NCI-H1694 (cell line): Measurements from ENCODE around the gene LYRM9.
"Not testable (repeated sequence)": the region's sequence is repeated elsewhere in the genome, so short reads cannot be mapped to it uniquely, and the experiment has no call there.

ENCODE experiments used
- DNase-seq: peaks from one replicate; lab custom pipeline; 2025; lab: John Stamatoyannopoulos, UW

The LYRM9 gene

DNA sequence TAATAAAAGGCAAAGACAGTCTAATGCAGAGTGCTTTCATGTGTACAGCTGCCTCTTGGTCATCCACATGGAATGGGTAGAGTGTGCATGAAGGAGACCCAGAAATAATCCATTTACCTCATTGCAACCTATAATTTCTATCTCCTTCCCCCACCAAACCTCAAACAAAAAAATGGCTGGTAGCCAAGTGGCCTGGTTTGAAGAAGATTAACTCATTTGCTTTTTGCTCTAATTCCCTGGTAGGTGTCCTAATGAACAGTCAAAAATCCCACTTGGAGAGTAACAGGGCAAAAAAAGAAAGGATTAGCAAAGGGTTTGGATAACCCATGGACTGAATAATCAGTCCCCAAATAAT lies 13.0 kb upstream of the LYRM9 start:
- DNase-seq = no peak

DNA sequence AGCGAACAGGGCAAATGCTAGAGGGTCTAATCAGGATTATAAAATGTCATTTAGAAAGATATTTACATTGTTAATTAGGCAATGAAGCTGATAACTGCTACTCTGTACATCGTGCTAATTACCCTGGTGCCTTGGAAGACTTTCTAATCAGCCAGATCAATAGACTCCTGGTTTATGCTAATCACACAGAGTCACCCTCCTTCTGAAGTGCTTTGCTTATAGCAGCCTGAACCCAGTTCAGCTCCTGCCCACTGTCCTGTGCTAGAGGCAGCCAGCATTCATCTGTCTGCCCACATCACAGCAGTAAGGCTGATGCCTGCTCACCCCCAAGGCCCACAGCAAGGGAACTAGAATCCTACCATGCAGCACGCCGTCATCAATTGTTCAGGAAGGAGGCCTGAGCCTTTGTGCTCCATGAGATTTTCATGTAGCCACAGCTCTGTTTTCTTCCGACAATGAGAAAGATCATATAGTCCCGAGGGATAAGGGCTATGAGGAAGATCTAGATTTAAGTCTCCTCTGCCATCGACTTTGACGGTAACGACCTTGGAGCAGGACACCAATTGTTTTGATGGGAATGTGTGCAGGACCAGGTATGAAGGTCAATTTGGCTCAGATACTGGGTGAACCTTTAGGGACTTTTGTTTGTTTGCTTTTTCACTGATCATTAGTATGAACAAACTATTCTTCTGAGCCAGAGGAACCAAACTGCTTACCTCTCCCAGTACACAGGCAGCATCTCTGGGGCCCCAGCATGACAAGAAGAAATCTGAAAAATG lies 12.5 kb upstream of the LYRM9 start:
- DNase-seq = no peak

DNA sequence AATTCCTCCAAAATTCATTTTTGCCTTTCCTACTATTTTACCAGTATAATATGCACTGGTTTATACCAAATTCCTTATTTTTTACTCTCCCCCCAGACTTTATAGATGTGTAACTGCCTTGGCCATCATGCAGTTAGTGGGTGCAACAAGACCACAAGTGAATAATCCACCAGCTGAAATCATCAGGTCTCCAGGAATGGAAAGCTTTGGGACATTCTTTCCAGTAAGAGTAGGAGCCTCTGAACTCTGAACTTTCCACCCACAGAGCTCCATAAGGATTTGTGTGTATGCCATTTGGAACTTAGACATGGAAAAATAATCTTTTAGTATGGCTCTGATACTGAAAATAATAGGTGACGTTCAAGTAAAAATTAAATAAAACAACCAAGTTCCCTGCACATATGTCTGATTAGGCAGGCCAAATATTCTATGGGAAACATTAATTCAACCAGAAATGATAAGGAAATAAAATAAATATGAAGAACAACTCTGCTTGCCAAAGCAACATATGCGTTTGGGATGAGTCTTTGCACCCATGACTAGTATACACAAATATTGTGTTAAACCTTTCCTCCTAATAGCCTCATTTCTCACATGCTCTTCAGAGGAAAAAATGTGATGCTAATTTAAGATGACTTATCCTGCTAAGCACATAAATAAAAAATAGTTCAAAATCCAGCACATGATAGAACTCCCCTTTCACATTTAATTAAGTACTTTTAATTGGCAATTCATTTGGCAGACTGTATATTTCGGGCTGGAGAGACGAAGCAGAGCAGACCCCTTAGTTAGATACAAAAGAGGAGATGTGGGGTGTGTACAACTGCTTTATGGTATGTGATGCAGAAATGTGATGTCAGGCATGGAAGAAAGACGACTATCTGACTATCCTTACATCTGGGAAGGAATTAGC lies 11.6 kb upstream of the LYRM9 start:
- peak; percentile 26 for DNase-seq

DNA sequence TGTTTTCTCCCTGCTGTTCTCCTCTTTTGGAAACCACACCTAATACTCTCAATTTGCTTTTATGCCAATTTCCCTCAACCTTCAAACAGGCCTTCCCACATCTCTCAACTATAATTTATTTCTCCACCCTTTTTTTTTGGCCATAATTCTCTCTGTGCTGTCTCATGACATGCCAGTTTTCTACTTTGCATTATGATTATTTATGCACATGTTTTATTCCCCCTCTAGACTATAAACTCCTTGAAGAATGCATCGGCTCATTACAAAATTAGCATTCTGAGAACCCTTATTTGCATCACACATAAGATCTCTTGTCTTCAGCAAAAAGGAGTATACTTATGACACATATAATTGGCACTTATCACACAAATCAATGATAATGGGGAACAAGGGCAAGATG lies 10.9 kb upstream of the LYRM9 start:
- DNase-seq = no peak

DNA sequence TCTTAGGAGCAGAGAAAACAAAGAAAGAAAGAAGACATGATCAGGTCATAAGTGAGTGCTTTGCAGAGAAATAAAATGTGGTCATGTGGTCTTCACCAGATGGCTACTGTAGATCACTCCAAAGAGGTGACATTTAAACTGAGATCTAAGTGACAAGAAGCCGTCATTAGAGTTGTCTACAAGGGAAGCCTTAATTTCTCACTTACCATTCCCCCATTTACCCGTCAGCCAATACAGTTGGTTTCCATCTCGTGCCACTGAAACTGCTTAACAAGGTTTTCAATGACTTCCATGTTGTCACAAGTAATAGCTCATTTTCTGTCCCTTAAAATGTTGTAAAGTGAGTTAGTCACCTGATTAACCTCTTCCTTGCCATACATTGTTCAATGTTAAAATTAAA lies 6.4 kb upstream of the LYRM9 start:
- DNase-seq = no peak

DNA sequence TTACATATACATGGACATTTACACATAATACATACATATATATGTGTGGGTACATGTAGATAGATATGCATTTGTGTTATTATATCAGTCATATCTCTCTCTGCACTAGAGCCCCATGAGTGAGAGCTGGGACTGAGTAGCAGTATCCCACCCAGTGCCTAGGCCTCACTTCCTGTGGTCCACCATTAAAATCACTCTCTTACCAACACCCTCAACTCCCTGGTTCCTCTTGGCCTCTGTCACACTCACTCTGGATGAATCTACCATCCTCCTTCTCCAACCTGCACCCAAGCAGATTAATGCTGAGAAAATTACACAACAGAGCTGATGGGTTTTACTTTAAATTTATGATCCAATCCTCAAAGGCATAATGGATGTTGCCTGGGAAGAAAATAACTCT lies 4.9 kb upstream of the LYRM9 start:
- no peak for DNase-seq

DNA sequence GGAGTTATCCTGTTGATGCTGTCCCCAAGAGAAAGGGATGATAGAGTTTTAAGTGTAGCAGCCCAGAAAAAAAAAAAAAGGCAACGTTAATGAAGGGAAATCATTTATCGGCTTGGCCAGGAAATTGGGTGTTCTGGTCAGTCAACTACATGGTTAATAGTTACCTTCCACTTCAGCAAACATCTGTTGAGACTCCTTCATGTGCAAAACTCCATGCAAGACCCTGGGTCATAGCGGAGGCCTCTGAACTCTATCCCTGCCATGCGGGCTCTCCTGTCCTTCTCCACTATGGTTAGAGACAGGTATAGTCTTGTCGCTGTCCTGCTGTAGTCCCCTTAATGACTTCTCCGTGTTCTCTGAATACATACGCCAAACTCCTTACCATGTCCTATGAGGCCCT lies 3.5 kb upstream of the LYRM9 start:
- no peak for DNase-seq

DNA sequence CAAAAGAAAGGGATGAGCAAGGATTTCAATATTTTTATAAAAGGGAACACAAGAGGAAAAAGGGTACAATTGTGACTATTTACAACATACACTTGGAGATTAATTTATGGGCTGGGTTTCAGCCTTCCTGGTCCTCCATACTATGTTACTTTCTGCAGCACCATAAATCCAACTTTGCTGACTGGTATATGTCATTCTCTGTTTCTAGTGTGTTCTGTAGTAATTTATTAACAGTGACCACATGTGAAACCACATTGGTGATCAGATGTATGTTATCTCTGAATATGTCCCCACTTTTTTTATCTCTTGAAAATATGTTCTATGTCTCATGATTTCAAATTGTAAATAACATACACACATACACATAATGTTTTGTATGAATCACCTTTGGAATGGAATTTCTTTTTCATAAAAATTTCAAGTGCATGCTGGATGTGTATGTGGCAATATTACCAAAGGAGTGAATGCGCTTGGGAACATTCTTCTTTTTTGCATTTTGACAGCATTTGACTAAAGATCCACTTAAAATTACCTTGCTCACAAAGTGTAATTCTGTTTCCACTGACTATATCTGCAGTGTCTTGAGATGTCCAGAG lies 2.9 kb upstream of the LYRM9 start:
- no peak for DNase-seq

DNA sequence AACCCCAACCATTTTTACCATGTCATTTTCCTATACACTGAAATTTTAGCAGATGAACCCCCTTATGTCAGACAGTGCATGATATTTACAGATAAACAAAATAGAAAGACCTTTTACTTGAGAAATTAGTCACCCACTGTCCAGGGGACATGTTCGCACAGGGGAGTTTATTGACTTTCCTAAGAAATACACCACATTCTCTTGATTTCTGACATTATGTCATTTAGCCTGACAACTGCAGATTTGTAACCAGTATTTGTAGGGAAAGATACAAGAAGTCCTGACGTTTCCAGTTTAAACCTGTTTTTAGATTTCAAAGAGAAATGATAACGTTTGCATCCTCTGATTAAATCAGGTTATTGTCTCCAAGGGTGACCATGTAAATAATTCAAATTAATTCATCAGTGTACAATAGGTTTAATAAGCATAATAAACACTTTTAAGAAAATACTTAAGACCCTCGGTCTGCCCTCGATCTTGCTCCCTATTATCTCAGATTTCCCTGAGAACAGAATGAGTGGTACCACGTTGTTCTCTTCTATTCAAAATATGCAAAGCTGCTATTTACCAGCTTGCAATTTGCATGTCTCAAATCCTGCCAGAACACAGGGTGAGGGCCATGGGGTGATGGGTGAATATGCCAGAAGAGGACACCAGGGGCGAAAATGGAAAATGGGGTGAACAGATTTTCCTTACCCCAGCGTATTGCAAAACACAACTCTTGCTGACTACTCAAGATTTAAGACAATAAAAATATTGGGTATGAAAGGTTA lies 2.1 kb upstream of the LYRM9 start:
- no peak for DNase-seq

DNA sequence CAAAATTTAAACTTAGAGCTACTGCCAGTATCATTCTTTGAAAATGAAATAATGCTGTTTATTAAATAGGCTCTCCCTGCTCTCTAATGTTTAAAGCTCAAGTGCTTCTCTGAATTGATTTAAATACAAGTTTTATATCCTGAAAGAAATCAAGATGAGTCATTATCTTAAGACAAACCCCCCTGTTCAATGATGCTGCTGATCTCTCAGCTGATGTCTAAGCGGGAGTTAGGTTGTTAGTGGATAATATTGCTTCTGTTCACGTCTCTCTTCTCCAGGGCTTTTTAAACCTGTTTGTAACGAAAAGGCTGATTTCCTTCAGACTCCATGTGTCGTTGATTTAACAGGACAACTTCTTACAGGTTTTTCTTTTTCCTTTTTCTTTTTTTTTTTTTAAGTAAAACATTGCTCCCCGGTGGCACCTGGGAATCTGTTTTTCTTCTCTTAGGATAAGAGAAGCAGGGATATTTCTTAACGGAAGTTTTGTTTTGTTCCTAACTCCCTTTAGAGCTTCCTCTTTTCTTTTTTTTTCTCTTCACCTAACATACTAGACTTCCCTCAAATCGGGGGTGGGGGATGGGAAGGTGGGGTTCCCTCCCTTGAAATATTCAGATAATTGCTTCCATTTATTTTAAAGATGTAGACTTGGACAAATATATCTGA lies 807 bp upstream of the LYRM9 start:
- no peak for DNase-seq

DNA sequence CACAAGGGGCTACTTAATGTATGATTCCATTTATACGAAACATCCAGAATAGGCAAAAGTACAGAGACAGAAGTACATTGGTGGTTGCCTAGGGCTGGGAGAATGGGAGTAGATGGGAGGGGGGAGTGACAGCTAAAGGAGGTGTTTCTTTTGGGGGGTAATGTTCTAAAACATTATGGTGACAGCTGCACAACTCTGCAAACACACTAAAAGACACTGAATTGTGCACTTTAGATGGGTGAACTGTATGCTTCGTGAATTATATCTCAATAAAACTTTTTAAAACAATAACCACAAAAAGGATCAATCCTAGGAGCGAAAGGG lies 661 bp downstream of the LYRM9 start:
- no peak for DNase-seq

DNA sequence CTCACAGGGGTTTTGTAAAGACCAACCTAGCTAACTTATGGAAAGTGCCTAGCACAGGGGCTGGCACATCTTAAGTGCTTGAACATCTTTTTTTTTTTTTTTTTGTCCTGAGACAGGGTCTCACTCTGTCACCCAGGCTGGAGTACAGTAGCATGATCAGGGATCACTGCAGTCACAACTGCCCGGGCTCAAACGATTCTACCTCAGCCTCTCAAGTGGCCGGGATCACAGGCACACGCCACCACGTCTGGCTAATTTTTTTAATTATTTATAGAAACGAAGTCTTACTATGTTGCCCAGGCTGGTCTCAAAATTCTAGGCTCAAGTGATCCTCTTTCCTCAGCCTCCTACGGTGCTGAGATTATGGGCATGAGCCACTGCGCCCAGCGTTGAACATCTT lies 1.3 kb downstream of the LYRM9 start:
- DNase-seq = no peak

DNA sequence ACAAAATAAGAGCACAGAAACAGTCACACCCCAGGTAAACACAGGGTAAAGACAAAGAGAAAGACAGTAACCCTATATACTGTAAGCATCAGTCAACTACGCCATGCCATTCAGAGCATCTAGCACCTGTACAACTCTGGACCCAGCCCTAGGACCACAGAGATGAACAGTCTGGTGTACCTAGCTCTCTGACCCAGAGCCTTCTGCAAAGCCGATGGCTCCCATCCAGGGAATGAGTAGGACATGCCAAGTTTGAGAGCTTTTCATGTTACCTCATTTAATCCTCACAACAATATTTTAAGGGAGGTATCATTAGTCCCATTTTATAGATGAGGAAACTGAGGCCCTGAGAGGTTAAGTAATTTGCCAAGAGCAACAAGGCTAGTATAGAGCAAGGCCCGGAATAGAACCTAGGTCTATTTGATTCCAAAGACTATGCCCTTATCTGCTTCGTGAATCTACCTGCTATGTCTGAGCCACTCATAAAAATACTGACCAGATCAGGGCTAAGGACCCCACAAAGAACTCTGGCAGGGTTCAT lies 3.4 kb downstream of the LYRM9 start:
- no peak for DNase-seq

DNA sequence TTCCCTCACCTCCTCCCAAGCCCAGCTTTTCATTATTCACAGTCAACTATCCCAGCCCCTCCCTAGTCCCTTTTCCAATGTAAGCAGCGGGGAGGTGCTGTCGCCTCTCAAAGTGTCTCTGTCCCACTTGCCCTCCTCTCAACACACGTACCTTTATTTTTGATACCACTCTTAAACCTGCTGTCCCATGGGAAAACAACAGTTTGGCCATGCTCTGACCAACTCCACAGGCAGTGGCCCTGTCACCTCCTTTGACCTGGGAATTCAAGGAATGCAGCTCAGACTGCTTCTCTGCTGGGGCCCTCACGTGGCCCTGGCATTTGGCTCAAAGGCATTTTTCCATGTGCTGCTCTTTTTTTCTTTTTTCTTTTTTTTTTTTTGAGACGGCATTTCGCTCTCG lies 4.2 kb downstream of the LYRM9 start:
- no peak for DNase-seq

DNA sequence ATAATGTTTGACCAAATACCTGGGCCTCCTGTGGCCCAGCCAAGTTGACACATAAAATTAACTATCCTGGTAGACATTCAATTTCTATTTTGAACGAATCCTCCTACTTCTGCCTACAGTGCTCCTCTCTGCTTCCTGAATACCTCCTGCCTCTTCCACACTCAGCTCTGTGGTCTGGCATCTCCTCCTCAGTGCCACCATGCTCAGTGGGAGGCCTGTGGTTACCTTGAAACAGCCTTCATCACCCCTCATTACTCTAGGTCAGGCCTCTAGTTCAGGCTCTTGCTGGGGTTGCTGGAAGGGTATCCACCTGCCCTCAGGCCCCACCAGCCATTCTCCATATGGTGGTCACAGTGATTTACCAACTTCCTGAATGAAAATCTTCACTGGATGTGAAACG lies 5.1 kb downstream of the LYRM9 start:
- no peak for DNase-seq

DNA sequence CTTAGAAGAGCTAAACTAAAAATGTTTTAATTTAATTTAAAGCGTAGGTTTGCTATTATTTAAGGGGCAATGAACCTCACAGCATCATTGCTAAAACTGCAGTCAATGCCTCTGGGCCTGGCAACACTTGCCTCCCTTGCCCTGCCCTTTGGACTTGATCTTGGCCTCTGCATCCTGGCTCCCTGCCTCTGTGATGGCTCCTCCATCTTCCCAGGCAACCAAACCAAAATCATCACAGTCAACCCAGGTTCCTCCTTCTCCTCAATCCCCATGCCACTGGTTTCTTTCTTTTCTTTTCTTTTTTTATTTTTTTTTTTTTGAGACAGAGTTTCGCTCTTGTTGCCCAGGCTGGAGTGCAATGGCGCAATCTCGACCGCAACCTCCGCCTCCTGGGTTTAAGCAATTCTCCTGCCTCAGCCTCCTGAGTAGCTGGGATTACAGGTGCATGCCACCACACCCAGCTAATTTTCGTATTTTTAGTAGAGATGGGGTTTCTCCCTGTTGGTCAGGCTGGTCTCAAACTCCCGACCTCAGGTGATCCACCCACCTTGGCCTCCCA lies 6.7 kb downstream of the LYRM9 start:
- not testable (repeated sequence) for DNase-seq

DNA sequence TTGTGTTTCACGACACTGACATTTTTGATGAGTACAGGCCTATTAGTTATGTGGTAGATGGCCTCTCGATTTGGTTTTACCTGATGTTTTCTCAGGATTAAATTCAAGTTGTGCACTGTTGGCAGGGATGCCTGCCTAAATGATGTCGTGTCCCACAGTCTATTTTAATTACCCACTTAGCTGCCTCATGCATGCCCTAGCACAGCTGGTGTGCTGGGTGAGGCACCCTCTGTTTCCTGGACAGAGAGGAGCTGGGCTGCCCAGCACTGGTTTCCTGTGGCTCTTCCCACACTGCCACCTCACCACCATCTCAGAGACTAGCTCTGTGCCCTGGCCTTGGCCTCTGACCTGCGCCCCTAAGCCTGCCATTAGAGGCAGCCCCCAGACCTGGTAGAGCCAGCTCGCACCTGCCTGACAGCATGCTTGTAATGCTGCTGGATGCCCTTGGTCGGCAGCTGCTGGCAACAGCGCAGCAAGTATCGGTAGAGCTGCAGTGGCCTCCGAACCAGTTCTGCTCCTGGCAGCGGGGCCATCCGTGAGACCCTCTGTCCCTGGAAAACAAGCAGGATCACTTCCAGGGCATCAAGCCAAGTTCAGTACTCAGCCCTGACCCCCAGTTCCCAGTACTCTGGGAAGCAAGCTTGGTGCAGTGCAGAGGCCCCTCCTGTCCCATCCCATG lies 10.9 kb downstream of the LYRM9 start:
- DNase-seq = peak; percentile 13

DNA sequence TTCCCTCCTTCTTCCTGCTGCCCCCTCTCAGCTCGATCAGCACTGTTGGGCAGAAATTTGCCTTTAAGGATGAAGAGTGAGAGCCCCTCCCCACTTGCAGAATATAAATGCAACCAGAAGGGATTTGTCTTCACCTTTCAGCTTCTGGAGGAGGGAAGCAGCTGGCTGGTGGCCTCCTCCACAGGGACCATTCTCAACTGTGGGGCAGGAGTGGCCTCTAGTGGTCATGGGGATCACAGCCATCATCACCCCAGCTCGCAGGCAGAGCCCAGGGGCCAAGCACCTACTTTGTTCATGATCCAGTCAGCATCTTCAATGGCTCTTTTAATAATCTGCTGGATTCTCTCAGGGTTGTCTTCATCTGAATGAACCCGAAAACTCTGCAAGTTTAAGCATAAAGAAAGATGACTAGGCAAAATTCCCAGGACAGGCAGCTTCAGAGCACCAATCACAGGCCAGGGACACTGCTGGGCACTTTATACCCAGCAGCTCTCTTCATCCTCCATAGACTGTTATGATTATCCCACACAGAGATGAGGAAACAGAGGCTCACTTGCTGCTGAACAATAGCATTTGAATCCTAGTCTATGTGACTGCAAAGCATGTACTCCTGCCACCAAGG lies 13.1 kb downstream of the LYRM9 start:
- peak; percentile 84 for DNase-seq

DNA sequence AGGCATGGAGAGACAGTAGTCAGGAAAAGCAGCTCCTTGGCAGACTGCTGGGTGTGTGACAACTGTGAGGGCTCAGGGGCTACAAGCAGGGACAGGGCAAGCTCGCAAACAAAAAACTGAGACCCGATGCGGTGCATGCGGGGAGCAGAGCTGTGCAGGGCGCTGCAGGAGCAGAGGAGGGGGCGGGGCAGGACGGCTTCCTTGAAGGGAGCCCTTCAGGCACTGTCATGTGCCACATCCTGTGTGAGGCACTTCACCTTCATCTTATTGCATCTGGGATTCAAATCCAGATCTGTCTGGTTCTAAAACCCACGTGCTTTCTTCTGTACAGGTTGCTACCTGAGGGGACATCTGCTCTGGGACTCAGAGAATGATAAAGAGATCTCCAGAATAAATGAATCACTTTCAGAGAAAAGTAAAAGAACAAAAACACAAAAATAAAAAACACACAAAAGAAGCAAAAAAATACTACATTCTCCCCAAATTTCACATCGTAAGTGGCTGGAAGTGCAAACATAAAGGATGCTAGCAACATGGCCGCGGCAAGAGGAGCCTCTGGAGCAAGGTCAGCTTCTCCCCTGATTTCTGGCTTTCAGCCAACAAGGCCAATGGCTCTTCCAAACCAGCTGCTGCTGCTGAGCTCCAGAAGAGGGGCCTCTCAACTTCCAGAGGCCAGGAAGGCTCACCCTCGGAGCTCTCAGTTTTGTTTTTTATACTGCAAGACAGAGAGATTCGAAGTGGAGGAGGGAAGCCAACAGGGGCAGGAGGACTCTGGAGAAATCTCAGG lies 14.2 kb downstream of the LYRM9 start:
- DNase-seq = no peak
